ENCODE measurements around the gene RAP2A. TPM values are rescaled to one million over a fixed set of nuclear protein-coding genes. Genes with fewer than 3 reads are reported as not detected.

The RAP2A gene
- total RNA-seq, 1 experiment from 2014 or later = 17.4 TPM

- DNase-seq = no peak
- Histone ChIP-seq H3K27me3 (peaks cover 8% of the 10 kb centered on the region), H3K36me3 (no peaks in the 10 kb centered on the region), H3K4me3 (no peak overlapping the region), H3K9me3 (no peaks in the 10 kb centered on the region)
Observed at GRCh38 chr13:97408938-97409337, 25.0 kb upstream of the RAP2A start.

- DNase-seq = no peak
- no peak overlapping the region for H3K4me3 ChIP-seq
Observed at GRCh38 chr13:97411984-97412383, 22.0 kb upstream of the RAP2A start.

GRCh38 chr13:97413694-97414093, 20.3 kb upstream of the RAP2A start:
- no peaks in the 10 kb centered on the region for H3K9me3 ChIP-seq
- no peak overlapping the region for H3K4me3 ChIP-seq
- H3K27me3 ChIP-seq = peaks cover 8% of the 10 kb centered on the region
- H3K36me3 ChIP-seq = no peaks in the 10 kb centered on the region
- DNase-seq = no peak

More at GRCh38 chr13:97411984-97412383, 22.0 kb upstream of the RAP2A start:
- peaks cover 8% of the 10 kb centered on the region for H3K27me3 ChIP-seq
- no peaks in the 10 kb centered on the region for H3K9me3 ChIP-seq
- H3K36me3 ChIP-seq = no peaks in the 10 kb centered on the region

GRCh38 chr13:97414392-97414791, 19.6 kb upstream of the RAP2A start:
- Histone ChIP-seq H3K36me3 (no peaks in the 10 kb centered on the region), H3K27me3 (peaks cover 5% of the 10 kb centered on the region), H3K9me3 (no peaks in the 10 kb centered on the region), H3K4me3 (no peak overlapping the region)
- DNase-seq = no peak

GRCh38 chr13:97417698-97418097, 16.3 kb upstream of the RAP2A start:
- H3K4me3 ChIP-seq = no peak overlapping the region
- no peaks in the 10 kb centered on the region for H3K36me3 ChIP-seq
- H3K27me3 ChIP-seq = no peaks in the 10 kb centered on the region
- H3K9me3 ChIP-seq = no peaks in the 10 kb centered on the region
- no peak for DNase-seq

GRCh38 chr13:97422118-97423054, 11.6 kb upstream of the RAP2A start:
- peak; percentile 14 for DNase-seq

GRCh38 chr13:97423300-97424045, 10.5 kb upstream of the RAP2A start:
- Histone ChIP-seq H3K4me3 (no peak overlapping the region), H3K27me3 (no peaks in the 10 kb centered on the region), H3K36me3 (no peaks in the 10 kb centered on the region), H3K9me3 (no peaks in the 10 kb centered on the region)
- DNase-seq = no peak

More at GRCh38 chr13:97422118-97423054, 11.6 kb upstream of the RAP2A start:
- no peaks in the 10 kb centered on the region for H3K9me3 ChIP-seq
- no peaks in the 10 kb centered on the region for H3K36me3 ChIP-seq
- H3K27me3 ChIP-seq = no peaks in the 10 kb centered on the region
- H3K4me3 ChIP-seq = no peak overlapping the region

- DNase-seq = no peak
- Histone ChIP-seq H3K9me3 (no peaks in the 10 kb centered on the region), H3K27me3 (no peaks in the 10 kb centered on the region), H3K36me3 (no peaks in the 10 kb centered on the region), H3K4me3 (no peak overlapping the region)
Observed at GRCh38 chr13:97425590-97425989, 8.4 kb upstream of the RAP2A start.

GRCh38 chr13:97426695-97427094, 7.3 kb upstream of the RAP2A start:
- Histone ChIP-seq H3K36me3 (no peaks in the 10 kb centered on the region), H3K27me3 (no peaks in the 10 kb centered on the region), H3K9me3 (no peaks in the 10 kb centered on the region), H3K4me3 (no peak overlapping the region)
- DNase-seq = no peak

- DNase-seq = no peak
- Histone ChIP-seq H3K27me3 (no peaks in the 10 kb centered on the region), H3K9me3 (no peaks in the 10 kb centered on the region), H3K36me3 (no peaks in the 10 kb centered on the region), H3K4me3 (no peak overlapping the region)
Observed at GRCh38 chr13:97429681-97430081, 4.3 kb upstream of the RAP2A start.

GRCh38 chr13:97430296-97430695, 3.7 kb upstream of the RAP2A start:
- no peaks in the 10 kb centered on the region for H3K9me3 ChIP-seq
- DNase-seq = no peak
- H3K4me3 ChIP-seq = no peak overlapping the region
- no peaks in the 10 kb centered on the region for H3K36me3 ChIP-seq
- no peaks in the 10 kb centered on the region for H3K27me3 ChIP-seq

- H3K27me3 ChIP-seq = no peaks in the 10 kb centered on the region
- H3K9me3 ChIP-seq = no peaks in the 10 kb centered on the region
- H3K4me3 ChIP-seq = no peak overlapping the region
- no peak for DNase-seq
- H3K36me3 ChIP-seq = no peaks in the 10 kb centered on the region
Observed at GRCh38 chr13:97431171-97431764, 2.7 kb upstream of the RAP2A start.

- no peaks in the 10 kb centered on the region for H3K27me3 ChIP-seq
- H3K4me3 ChIP-seq = peak overlapping the region; percentile 86
- no peaks in the 10 kb centered on the region for H3K36me3 ChIP-seq
- DNase-seq = no peak
- H3K9me3 ChIP-seq = no peaks in the 10 kb centered on the region
Observed at GRCh38 chr13:97432232-97432916, 1.6 kb upstream of the RAP2A start.

- no peaks in the 10 kb centered on the region for H3K9me3 ChIP-seq
- peak; percentile 99 for DNase-seq
- H3K36me3 ChIP-seq = no peaks in the 10 kb centered on the region
Observed at GRCh38 chr13:97432917-97433726, 847 bp upstream of the RAP2A start.

GRCh38 chr13:97434397-97435201, 630 bp downstream of the RAP2A start:
- peak; percentile 33 for DNase-seq
- Histone ChIP-seq H3K9me3 (no peaks in the 10 kb centered on the region), H3K36me3 (no peaks in the 10 kb centered on the region; the same call in 1 of the 2 replicates), H3K27me3 (no peaks in the 10 kb centered on the region), H3K4me3 (peak overlapping the region; percentile 65)

More at GRCh38 chr13:97432917-97433726, 847 bp upstream of the RAP2A start:
- H3K27me3 ChIP-seq = no peaks in the 10 kb centered on the region
- H3K4me3 ChIP-seq = peak overlapping the region; percentile 86
